ENCODE results near the gene SLC30A10.

SLC30A10 gene

GRCh38 chr1:219913005-219913770, 15.2 kb downstream of the SLC30A10 start:
- Histone ChIP-seq H3K79me2 (ENCODE audit: insufficient read depth, low read length) (no peaks in the 10 kb centered on the region), H3F3A (ENCODE audit: low read depth) (no peaks in the 10 kb centered on the region), H3K4me2 (ENCODE audit: low read depth, low read length, poor library complexity, severe bottlenecking) (no peak overlapping the region), H3K4me1 (ENCODE audit: insufficient read depth, low read length, poor library complexity, severe bottlenecking) (no peaks in the 10 kb centered on the region), H3K27me3 (ENCODE audit: insufficient read depth, low read length, poor library complexity, severe bottlenecking) (no peaks in the 10 kb centered on the region), H3K9me2 (replicated peaks; ENCODE audit: low read depth, low read length) (no peaks in the 10 kb centered on the region), H3K9ac (ENCODE audit: low read depth, low read length, poor library complexity, severe bottlenecking) (no peak overlapping the region), H4K20me1 (ENCODE audit: insufficient read depth, low read length, poor library complexity, severe bottlenecking) (no peaks in the 10 kb centered on the region), H3K36me3 (ENCODE audit: insufficient read depth, low read length) (no peaks in the 10 kb centered on the region), H3K9me3 (ENCODE audit: insufficient read depth, low read depth, low read length) (no peaks in the 10 kb centered on the region), H3K4me3 (ENCODE audit: low read length, poor library complexity, severe bottlenecking) (no peak overlapping the region), H2AFZ (ENCODE audit: low read length) (no peak overlapping the region)
- TF ChIP-seq CTCF (conservative IDR thresholded peaks at IDR 0.05; ENCODE audit: low read length) (no peak), EZH2phosphoT487 (IDR thresholded peaks at IDR 0.05; ENCODE audit: borderline replicate concordance) (no peak)

- H3K36me3 ChIP-seq (ENCODE audit: insufficient read depth, low read length): no peaks in the 10 kb centered on the region
- no peaks in the 10 kb centered on the region for H3F3A ChIP-seq (ENCODE audit: low read depth)
- H3K4me1 ChIP-seq (ENCODE audit: insufficient read depth, low read length, poor library complexity, severe bottlenecking): no peaks in the 10 kb centered on the region
- H2AFZ ChIP-seq (ENCODE audit: low read length): no peak overlapping the region
- H3K79me2 ChIP-seq (ENCODE audit: insufficient read depth, low read length): no peaks in the 10 kb centered on the region
- no peak overlapping the region for H3K4me2 ChIP-seq (ENCODE audit: low read depth, low read length, poor library complexity, severe bottlenecking)
- no peak overlapping the region for H3K4me3 ChIP-seq (ENCODE audit: low read length, poor library complexity, severe bottlenecking)
- no peaks in the 10 kb centered on the region for H3K9me2 ChIP-seq (replicated peaks; ENCODE audit: low read depth, low read length)
- no peaks in the 10 kb centered on the region for H3K9me3 ChIP-seq (ENCODE audit: insufficient read depth, low read depth, low read length)
- no peaks in the 10 kb centered on the region for H3K27me3 ChIP-seq (ENCODE audit: insufficient read depth, low read length, poor library complexity, severe bottlenecking)
- H4K20me1 ChIP-seq (ENCODE audit: insufficient read depth, low read length, poor library complexity, severe bottlenecking): no peaks in the 10 kb centered on the region
- TF ChIP-seq EZH2phosphoT487 (IDR thresholded peaks at IDR 0.05; ENCODE audit: borderline replicate concordance) (no peak), CTCF (conservative IDR thresholded peaks at IDR 0.05; ENCODE audit: low read length) (no peak)
- no peak overlapping the region for H3K9ac ChIP-seq (ENCODE audit: low read depth, low read length, poor library complexity, severe bottlenecking)
These were observed 17.6 kb downstream of the SLC30A10 start for GRCh38 chr1:219910716-219911115.

GRCh38 chr1:219909476-219909875, 18.9 kb downstream of the SLC30A10 start:
- H3K27me3 ChIP-seq (ENCODE audit: insufficient read depth, low read length, poor library complexity, severe bottlenecking): no peaks in the 10 kb centered on the region
- no peaks in the 10 kb centered on the region for H3K9me3 ChIP-seq (ENCODE audit: insufficient read depth, low read depth, low read length)
- no peaks in the 10 kb centered on the region for H4K20me1 ChIP-seq (ENCODE audit: insufficient read depth, low read length, poor library complexity, severe bottlenecking)
- TF ChIP-seq EZH2phosphoT487 (IDR thresholded peaks at IDR 0.05; ENCODE audit: borderline replicate concordance): no peak
- H3F3A ChIP-seq (ENCODE audit: low read depth): no peaks in the 10 kb centered on the region
- H3K4me3 ChIP-seq (ENCODE audit: low read length, poor library complexity, severe bottlenecking): no peak overlapping the region
- H3K79me2 ChIP-seq (ENCODE audit: insufficient read depth, low read length): no peaks in the 10 kb centered on the region
- H3K9me2 ChIP-seq (replicated peaks; ENCODE audit: low read depth, low read length): no peaks in the 10 kb centered on the region
- no peak overlapping the region for H3K9ac ChIP-seq (ENCODE audit: low read depth, low read length, poor library complexity, severe bottlenecking)
- no peak overlapping the region for H3K4me2 ChIP-seq (ENCODE audit: low read depth, low read length, poor library complexity, severe bottlenecking)
- H3K36me3 ChIP-seq (ENCODE audit: insufficient read depth, low read length): no peaks in the 10 kb centered on the region
- no peak overlapping the region for H2AFZ ChIP-seq (ENCODE audit: low read length)
- no peaks in the 10 kb centered on the region for H3K4me1 ChIP-seq (ENCODE audit: insufficient read depth, low read length, poor library complexity, severe bottlenecking)

- H3K27me3 ChIP-seq (ENCODE audit: insufficient read depth, low read length, poor library complexity, severe bottlenecking): no peaks in the 10 kb centered on the region
- H3K9me3 ChIP-seq (ENCODE audit: insufficient read depth, low read depth, low read length): no peaks in the 10 kb centered on the region
- H3K36me3 ChIP-seq (ENCODE audit: insufficient read depth, low read length): no peaks in the 10 kb centered on the region
- H3K4me2 ChIP-seq (ENCODE audit: low read depth, low read length, poor library complexity, severe bottlenecking): no peak overlapping the region
- H3K4me1 ChIP-seq (ENCODE audit: insufficient read depth, low read length, poor library complexity, severe bottlenecking): no peaks in the 10 kb centered on the region
- no peaks in the 10 kb centered on the region for H3K9me2 ChIP-seq (replicated peaks; ENCODE audit: low read depth, low read length)
- H3K79me2 ChIP-seq (ENCODE audit: insufficient read depth, low read length): no peaks in the 10 kb centered on the region
- H3K4me3 ChIP-seq (ENCODE audit: low read length, poor library complexity, severe bottlenecking): no peak overlapping the region
- H4K20me1 ChIP-seq (ENCODE audit: insufficient read depth, low read length, poor library complexity, severe bottlenecking): no peaks in the 10 kb centered on the region
- no peaks in the 10 kb centered on the region for H3F3A ChIP-seq (ENCODE audit: low read depth)
- no peak overlapping the region for H2AFZ ChIP-seq (ENCODE audit: low read length)
- H3K9ac ChIP-seq (ENCODE audit: low read depth, low read length, poor library complexity, severe bottlenecking): no peak overlapping the region
- no peak for TF ChIP-seq EZH2phosphoT487 (IDR thresholded peaks at IDR 0.05; ENCODE audit: borderline replicate concordance)
- TF ChIP-seq CTCF (conservative IDR thresholded peaks at IDR 0.05; ENCODE audit: low read length): no peak
These were observed 20.2 kb downstream of the SLC30A10 start for GRCh38 chr1:219908170-219908569.
